C1 segment of cervical spinal cord (tissue), 14 donors: ENCODE results near the gene ATXN3.
A peak's percentile ranks its signal among the peaks of the same experiment; 100 is the strongest.
"Not testable (repeated sequence)": the region's sequence is repeated elsewhere in the genome, so short reads cannot be mapped to it uniquely, and the experiment has no call there.

ENCODE experiments used
- DNase-seq, 14 donors: peaks; one replicate each; lab custom pipeline; 2025; lab: John Stamatoyannopoulos, UW

ATXN3 gene

GRCh38 chr14:92074555-92074954, 31.8 kb downstream of the ATXN3 start:
- DNase-seq, result no peak

GRCh38 chr14:92058006-92058917, 48.1 kb downstream of the ATXN3 start:
- DNase-seq, result peak in 1 of 14 donors; percentile 7

- no peak for DNase-seq
These were observed 56.6 kb downstream of the ATXN3 start for GRCh38 chr14:92049781-92050180.

- not testable (repeated sequence) for DNase-seq
These were observed 57.2 kb downstream of the ATXN3 start for GRCh38 chr14:92049221-92049620.

GRCh38 chr14:92045904-92046303, 60.5 kb downstream of the ATXN3 start:
- DNase-seq, result not testable (repeated sequence)

DNA sequence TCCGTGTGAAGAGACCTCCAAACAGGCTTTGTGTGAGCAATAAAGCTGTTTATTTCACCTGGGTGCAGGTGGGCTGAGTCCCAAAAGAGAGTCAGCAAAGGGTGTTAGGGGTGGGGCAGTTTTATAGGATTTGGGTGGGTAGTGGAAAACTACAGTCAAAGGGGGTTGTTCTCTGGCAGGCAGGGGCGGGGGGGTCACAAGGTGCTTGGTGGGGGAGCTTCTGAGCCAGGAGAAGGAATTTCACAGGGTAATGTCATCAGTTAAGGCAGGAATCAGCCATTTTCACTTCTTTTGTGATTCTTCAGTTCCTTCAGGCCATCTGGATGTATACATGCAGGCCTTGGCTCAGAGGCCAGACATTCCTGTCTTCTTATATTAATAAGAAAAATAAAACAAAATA, 64.6 kb downstream of the ATXN3 start:
- not testable (repeated sequence) for DNase-seq

DNA sequence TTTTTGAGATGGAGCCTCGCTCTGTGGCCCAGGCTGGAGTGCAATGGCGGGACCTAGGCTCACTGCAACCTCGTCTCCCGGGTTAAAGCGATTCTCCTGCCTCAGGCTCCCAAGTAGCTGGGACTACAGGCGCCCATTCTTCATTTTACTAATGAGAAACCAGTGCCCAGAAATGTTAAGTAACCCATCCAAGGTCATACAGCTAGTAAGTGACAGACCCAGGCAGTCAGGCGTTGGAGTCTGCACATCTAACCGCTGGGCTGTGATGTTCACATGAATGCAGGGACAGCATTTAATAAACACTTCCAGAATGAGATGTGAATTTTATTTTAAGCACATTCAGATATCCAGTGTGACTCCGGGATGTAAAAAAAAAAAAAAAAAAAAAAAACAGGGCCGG, 65.2 kb downstream of the ATXN3 start:
- DNase-seq, result no peak

DNA sequence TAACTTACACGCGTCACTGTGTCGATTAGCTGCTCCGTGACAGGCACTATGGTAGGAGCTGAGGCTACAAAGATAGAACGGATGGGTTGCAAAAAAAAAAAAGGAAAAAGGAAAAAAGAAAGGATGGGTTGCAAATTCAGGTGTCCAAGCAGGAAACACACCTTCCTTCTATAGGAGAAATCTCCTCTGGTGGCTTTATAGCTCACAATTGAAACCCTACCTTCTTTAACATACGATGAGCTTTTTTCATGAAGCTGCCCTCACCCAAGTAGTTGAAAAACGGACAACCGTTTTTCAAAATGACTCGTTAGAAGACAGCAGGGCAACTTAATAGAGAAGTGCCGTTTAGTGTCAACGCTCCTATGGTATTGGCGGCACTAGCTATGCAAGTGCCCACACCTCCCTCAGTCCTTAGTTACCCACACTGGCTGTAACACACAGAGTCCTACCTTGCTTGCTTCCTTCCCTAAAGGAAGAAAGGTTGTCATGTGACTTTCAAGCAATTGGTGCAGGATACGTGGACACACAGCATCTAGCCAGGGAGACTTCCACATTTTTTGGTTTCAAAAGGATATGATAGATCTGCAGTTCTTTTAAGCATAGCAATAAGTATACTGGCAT, 65.8 kb downstream of the ATXN3 start:
- peak in 2 of 14 donors; percentile 3 to 84 for DNase-seq

DNA sequence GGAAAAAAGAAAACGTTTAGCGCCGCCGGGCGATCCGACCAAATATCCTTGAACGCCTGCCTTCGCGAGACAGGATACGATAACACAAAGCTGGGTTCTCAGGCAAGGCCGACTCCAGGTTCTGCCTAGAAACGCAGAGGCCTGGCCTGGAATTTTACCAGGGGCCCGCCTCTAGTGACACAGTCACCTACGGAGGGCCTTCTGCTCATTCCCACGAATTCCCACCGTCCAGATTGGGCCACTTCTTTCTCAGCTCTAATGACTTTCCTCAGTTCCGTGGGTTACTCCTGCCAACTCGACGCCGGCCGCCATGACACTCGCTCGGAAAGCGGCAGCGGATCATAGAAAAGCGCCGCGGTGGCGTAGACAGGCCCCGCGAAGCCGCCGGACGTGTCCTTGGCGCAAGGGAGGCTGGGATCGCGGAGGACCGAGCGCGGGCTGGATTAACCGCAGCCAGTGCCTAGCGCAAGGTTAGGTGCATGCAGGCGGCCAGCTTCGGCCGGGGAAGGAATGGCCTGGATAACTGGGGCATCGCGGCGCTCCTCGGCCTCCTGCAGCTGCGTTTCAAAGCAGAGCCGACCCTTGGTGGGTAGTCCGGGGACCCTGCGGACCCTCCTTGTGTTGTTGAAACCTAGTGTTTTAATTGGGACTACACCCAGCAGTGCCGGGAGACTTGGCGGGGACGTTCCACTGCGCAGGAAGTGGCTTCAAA, 66.5 kb downstream of the ATXN3 start, which contains the start of gene TRIP11:
Gene TRIP11, minus strand, starts transcription at position 341 of the 712 bp plus-strand sequence. CDS start 374 bp downstream, outside the sequence.
- DNase-seq, result peak; percentile 72 to 95 (median 89)

GRCh38 chr14:92039063-92039718, 67.2 kb downstream of the ATXN3 start:
- DNase-seq, result peak in 3 of 14 donors; percentile 35 to 71 (median 50)

DNA sequence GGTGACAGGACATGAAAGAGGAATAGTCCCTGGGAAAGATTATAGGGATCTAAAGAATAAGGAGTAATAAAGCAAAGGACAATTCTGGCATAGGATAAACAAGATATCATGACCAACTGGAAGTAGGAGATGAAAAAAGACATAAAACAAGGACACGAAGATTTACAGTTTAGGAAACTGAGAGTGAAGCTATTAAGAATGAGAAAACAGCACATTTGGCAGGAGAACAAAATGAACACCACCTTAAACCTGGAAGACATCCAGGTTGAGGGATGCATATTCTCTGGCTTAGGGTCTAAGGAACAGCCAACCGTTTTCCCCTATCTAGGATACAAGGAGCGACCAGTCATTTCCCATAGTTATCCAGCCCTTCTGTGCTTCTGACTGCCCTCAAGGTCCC, 68.4 kb downstream of the ATXN3 start:
- no peak for DNase-seq

- no peak for DNase-seq
These were observed 70.5 kb downstream of the ATXN3 start for GRCh38 chr14:92035890-92036289.

- DNase-seq, result no peak
These were observed 72.3 kb downstream of the ATXN3 start for GRCh38 chr14:92033906-92034687.

- DNase-seq, result no peak
These were observed 72.9 kb downstream of the ATXN3 start for GRCh38 chr14:92033433-92033832.

GRCh38 chr14:92026548-92027190, 79.7 kb downstream of the ATXN3 start:
- no peak for DNase-seq

- no peak for DNase-seq
These were observed 84.3 kb downstream of the ATXN3 start for GRCh38 chr14:92022036-92022435.

DNA sequence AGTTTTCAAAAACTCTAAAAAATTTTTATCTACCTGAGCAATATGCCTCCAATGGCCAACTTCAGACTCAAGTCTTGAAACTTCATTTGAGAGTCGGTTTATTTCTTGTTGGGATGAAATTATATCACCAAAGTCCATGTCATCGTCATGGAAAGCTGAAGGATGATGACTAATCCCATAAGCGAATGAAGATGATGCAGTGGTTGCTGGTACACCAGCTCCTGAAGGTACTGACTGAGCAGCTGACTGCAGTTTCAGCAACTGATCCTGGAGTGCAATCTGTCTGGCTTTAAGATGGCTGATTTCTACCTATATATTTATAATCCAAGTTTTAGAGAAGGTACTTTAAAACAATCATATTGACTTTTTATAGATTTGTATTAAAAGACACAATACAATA, 84.9 kb downstream of the ATXN3 start:
- no peak for DNase-seq

GRCh38 chr14:92014040-92014439, 92.3 kb downstream of the ATXN3 start:
- no peak for DNase-seq

GRCh38 chr14:92012121-92012748, 94.1 kb downstream of the ATXN3 start:
- no peak for DNase-seq

DNA sequence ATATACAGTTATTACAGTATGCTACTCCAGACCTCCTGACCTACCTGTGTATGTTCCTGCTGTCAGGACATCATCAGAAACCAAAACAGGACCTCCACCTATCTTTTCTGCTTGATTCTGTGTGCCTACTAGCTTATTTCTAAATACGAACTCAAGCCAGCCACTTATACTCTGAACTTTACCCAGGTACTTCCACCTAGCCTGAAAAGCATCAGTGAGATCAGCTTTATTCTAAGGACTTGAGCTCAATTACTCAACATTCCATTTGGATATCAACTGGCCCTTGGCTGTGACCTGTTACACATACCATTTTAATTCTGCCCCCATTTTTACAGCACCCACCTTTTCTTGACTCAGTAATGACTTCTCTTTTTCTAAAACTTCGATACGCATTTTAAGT, 95.7 kb downstream of the ATXN3 start:
- no peak for DNase-seq
